ENCODE data around the gene GPS1.

The GPS1 gene

GRCh38 chr17:82085931-82086764 is 34.5 kb downstream of the GPS1 start:
- in situ Hi-C loops (cut with MboI; ENCODE audit: low pct_unique_long_range_greater_than_20kb, low sequenced_read_pairs, unreplicated experiment) = no loop called here
- DNase-seq (ENCODE audit: low spot score) = no peak
- TF ChIP-seq CTCF (IDR thresholded peaks at IDR 0.05; ENCODE audit: extremely low read depth, insufficient read depth, missing control alignments) = no peak

- in situ Hi-C loops (cut with MboI; ENCODE audit: low pct_unique_long_range_greater_than_20kb, low sequenced_read_pairs, unreplicated experiment) = no loop called here
- no peak for TF ChIP-seq CTCF (IDR thresholded peaks at IDR 0.05; ENCODE audit: extremely low read depth, insufficient read depth, missing control alignments)
- no peak for DNase-seq (ENCODE audit: low spot score)
These were observed 35.5 kb downstream of the GPS1 start for GRCh38 chr17:82086941-82087906.

GRCh38 chr17:82087961-82088837 is 36.5 kb downstream of the GPS1 start:
- in situ Hi-C loops (cut with MboI; ENCODE audit: low pct_unique_long_range_greater_than_20kb, low sequenced_read_pairs, unreplicated experiment) = no loop called here
- DNase-seq (ENCODE audit: low spot score) = no peak
- no peak for TF ChIP-seq CTCF (IDR thresholded peaks at IDR 0.05; ENCODE audit: extremely low read depth, insufficient read depth, missing control alignments)

- in situ Hi-C loops (cut with MboI; ENCODE audit: low pct_unique_long_range_greater_than_20kb, low sequenced_read_pairs, unreplicated experiment) = no loop called here
- no peak for DNase-seq (ENCODE audit: low spot score)
- TF ChIP-seq CTCF (IDR thresholded peaks at IDR 0.05; ENCODE audit: extremely low read depth, insufficient read depth, missing control alignments) = no peak
These were observed 37.4 kb downstream of the GPS1 start for GRCh38 chr17:82088838-82089722.

GRCh38 chr17:82089723-82090548 is 38.2 kb downstream of the GPS1 start:
- no peak for TF ChIP-seq CTCF (IDR thresholded peaks at IDR 0.05; ENCODE audit: extremely low read depth, insufficient read depth, missing control alignments)

More at GRCh38 chr17:82089723-82090548, 38.2 kb downstream of the GPS1 start:
- in situ Hi-C loops (cut with MboI; ENCODE audit: low pct_unique_long_range_greater_than_20kb, low sequenced_read_pairs, unreplicated experiment) = no loop called here
- DNase-seq (ENCODE audit: low spot score) = no peak
